Activated CD8-positive, alpha-beta memory T cell treated with anti-CD3 and anti-CD28 coated beads, Interleukin-2, amount 50 U/mL, for 1 hour (primary cell): ENCODE data around the gene SYNPR.
"Not testable (repeated sequence)": the region's sequence is repeated elsewhere in the genome, so short reads cannot be mapped to it uniquely, and the experiment has no call there.

Experiments
- DNase-seq: peaks from one replicate; pipeline ENCODE4 v3.0.0-alpha.2; 2020; ENCODE audit errors: extremely low read depth

SYNPR gene

GRCh38 chr3:63624941-63625560 is 346.9 kb downstream of the SYNPR start:
- DNase-seq, result no peak

DNA sequence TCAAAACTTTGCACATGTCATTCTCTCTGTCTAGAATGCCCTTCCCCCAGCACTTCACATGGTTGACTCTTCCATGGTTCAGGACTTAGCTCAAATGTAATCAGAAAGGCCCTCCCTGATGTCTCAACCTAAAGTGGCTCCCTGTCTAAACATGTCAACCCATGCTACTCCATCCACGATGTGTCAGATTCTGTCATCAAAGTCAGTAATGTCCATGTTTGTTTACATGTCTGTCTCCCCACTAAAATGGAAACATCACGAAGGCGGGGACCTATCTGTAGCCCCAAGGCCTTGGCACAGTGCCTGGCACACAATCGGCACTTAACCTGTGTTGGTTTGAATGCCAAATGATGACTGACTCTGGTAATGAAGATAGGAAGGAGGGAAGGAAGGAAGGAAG is 353.6 kb downstream of the SYNPR start:
- no peak for DNase-seq

- no peak for DNase-seq
Measured at GRCh38 chr3:63635186-63635585, 357.1 kb downstream of the SYNPR start.

DNA sequence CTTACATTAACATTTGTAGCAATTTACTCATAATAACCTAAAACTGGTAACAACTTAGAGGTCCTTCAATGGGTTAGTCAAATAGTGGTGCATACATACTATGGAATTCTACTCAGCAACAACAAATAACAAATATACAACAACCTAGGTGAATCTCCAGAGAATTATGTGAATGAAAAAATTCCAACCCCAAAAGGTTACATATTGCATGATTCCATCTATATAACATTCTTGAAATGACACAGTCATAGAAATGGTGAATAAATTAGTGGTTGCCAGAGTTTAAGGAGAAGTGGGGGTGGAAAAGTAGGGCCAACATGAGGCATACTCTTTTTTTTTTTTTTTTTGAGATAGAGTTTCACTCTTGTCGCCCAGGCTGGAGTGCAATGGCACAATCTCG is 361.7 kb downstream of the SYNPR start:
- no peak for DNase-seq

GRCh38 chr3:63642488-63642887 is 364.4 kb downstream of the SYNPR start:
- no peak for DNase-seq

DNA sequence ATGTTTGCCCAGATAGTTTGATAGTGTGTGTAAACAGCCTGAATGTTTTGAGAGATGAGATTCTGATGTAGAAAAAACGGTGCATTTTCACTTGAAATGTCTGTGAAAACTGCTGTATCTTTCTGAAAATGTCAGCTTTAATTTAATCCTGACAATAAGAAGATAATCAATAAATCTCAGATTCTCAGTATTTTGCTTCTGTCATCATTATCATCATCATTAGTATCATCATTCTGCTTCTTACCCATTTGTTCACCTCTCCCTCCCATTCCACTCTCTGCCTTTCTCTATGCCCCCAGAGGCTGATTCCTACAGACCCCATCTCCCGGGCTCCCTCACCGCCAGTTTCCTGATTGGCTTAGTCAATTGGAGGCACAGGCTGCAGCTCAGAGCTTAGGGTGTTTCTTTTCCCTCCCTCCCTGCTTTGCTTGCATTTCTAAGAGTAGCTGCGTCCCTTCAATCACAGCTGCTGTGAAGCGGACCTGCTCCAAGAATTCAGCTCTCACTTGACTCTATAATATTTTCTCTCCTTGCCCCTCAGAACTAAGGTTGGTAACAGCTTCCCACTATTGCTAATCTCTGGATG is 366.2 kb downstream of the SYNPR start:
- no peak for DNase-seq

- DNase-seq, result not testable (repeated sequence)
Measured at GRCh38 chr3:63644928-63645781, 367.0 kb downstream of the SYNPR start.

- DNase-seq, result no peak
Measured at GRCh38 chr3:63652066-63652725, 374.1 kb downstream of the SYNPR start, which contains the start of gene SNTN. Gene SNTN, plus strand, starts transcription at chr3:63652675. Its CDS starts 13 bp downstream, at chr3:63652688.

DNA sequence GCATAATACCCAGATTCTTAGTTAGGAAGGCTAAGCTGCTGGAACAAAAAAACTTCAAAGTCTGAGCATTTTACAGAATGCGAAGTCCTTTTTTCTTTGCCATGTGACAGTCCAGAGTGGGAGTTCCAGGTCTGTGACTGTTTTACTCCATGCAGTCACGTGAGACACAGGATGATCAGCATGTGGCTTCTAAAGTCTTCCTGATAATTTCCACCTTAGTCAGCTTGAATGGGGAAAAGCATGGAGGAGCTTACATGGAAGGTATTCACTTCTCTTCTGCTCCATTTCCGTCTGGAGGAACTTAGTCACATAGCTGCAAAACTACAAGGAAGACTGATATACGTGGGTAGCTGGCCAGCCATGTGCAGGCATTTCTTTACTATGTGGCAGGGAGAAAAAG is 376.1 kb downstream of the SYNPR start:
- no peak for DNase-seq

- DNase-seq, result no peak
Measured at GRCh38 chr3:63654931-63655330, 376.8 kb downstream of the SYNPR start.

GRCh38 chr3:63655519-63655918 is 377.4 kb downstream of the SYNPR start:
- DNase-seq, result no peak

- no peak for DNase-seq
Measured at GRCh38 chr3:63656786-63657185, 378.7 kb downstream of the SYNPR start.

DNA sequence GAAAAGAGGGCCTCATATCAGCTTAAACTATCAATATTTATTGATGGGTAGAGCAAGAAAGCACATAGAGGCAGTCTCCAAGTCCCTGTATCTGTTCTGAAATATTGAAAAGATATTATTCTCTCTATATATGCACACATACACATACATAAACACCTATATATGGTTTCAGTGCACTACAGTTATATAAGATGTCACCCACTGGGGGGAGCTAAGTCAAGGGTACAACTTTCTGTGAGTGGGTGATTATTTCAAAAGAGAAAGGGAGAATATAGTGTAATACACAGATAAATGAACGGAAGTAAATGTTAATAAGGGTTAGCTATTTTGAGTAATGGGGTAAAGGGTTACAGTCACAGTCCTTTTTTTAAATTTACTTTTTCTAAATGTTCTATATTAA is 383.1 kb downstream of the SYNPR start:
- no peak for DNase-seq

- DNase-seq, result no peak
Measured at GRCh38 chr3:63662011-63662410, 383.9 kb downstream of the SYNPR start.

DNA sequence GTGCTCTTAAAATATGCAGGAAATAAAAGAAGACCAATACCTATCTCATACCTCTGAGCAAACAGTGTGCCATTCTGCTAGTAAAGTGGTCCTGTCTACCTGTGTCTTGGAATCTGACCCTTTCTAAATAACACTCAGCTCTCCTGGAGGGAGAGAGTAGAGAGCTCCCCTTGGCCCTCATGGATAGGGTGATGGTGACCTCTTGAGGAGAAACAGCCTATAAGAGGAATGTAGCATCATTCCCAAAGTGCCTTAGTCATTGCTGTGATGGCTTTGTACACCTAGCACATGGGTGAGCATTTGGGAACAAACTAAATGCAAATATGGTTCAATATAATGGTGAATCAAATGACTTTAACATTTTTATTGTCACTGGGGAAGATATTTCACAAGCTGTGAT is 384.4 kb downstream of the SYNPR start:
- no peak for DNase-seq
